ENCODE measurements around the gene ABLIM1.
"Not testable (repeated sequence)": the region's sequence is repeated elsewhere in the genome, so short reads cannot be mapped to it uniquely, and the experiment has no call there.

The ABLIM1 gene

DNA sequence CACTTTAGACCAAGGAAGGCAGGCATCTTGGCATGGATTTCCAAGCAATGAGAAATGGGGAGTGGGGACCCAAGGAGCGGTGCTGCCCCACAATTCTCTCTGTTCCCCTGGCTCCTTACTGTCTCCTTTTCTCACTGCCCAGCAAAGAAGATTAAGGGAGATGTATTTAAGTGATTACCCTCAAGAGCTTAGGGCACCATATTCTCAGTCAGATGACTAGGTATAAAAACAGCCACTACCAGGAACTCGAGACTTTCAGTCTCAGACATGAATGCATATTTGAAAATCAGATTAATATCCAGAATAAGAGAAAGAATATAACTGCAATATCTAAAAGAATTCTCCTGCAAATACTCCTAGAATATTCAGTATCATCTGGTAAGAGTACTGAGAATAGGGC lies at the start of gene ABLIM1:
TSS of gene ABLIM1 (minus strand) at position 101 of the 400 bp plus-strand sequence. CDS start at position 26, 75 bp downstream.
- DNase-seq (ENCODE audit: extremely low read depth, low read depth) = no peak
- TF ChIP-seq, protein P1, sequence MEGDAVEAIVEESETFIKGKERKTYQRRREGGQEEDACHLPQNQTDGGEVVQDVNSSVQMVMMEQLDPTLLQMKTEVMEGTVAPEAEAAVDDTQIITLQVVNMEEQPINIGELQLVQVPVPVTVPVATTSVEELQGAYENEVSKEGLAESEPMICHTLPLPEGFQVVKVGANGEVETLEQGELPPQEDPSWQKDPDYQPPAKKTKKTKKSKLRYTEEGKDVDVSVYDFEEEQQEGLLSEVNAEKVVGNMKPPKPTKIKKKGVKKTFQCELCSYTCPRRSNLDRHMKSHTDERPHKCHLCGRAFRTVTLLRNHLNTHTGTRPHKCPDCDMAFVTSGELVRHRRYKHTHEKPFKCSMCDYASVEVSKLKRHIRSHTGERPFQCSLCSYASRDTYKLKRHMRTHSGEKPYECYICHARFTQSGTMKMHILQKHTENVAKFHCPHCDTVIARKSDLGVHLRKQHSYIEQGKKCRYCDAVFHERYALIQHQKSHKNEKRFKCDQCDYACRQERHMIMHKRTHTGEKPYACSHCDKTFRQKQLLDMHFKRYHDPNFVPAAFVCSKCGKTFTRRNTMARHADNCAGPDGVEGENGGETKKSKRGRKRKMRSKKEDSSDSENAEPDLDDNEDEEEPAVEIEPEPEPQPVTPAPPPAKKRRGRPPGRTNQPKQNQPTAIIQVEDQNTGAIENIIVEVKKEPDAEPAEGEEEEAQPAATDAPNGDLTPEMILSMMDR (IDR thresholded peaks at IDR 0.05; ENCODE audit: low read depth, low read length) = no peak

DNA sequence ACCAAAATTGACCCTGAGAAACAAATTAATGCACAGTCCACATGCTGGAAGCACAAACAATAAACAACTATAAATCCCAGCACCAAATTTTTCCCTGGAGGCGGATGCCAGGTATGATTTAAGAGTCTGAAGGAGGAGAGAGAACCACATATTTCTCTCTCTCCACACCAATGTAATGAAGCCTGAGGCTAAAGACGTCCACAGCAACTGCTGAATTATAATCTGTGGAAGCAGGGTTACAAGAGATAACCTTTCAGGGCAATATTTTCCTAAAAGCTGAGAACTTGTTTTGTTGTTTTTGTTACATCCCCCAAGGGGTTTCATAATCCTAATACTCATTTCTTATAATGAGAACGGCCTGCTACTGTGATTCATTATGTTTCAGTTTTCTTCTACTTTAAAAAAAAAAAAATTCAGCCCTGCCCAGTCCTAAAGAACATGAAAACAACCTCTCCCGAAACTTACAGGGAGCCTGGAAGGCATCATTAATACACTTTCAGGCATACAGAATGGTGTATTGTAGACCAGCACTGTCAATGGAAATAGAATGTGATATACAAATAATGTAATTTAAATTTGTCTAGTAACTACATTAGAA lies 48.5 kb upstream of the ABLIM1 start:
- TF ChIP-seq, protein P1 (IDR thresholded peaks at IDR 0.05; ENCODE audit: low read depth, low read length) = no peak
- DNase-seq (ENCODE audit: extremely low read depth, low read depth) = no peak

DNA sequence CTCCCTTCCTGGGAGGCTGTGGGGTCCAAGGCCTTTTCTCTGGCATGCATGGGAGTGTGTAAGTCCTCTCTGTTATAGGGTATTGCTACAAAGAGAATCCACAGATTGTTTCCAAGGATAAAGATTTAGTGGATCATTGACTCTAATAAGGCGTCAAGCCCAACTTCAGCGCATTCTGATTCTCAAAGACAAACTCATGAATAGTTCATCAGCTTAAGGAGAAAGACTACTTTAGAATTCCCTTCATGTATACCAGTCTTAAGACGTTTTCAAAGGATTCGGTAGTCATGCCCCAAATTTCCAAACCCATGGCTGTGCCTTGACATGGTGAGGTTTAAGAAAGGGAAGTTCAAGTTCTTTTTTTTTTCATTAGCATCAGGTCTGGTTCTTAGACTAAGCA lies 46.6 kb upstream of the ABLIM1 start:
- TF ChIP-seq, protein P1 (IDR thresholded peaks at IDR 0.05; ENCODE audit: low read depth, low read length) = no peak
- no peak for DNase-seq (ENCODE audit: extremely low read depth, low read depth)

DNA sequence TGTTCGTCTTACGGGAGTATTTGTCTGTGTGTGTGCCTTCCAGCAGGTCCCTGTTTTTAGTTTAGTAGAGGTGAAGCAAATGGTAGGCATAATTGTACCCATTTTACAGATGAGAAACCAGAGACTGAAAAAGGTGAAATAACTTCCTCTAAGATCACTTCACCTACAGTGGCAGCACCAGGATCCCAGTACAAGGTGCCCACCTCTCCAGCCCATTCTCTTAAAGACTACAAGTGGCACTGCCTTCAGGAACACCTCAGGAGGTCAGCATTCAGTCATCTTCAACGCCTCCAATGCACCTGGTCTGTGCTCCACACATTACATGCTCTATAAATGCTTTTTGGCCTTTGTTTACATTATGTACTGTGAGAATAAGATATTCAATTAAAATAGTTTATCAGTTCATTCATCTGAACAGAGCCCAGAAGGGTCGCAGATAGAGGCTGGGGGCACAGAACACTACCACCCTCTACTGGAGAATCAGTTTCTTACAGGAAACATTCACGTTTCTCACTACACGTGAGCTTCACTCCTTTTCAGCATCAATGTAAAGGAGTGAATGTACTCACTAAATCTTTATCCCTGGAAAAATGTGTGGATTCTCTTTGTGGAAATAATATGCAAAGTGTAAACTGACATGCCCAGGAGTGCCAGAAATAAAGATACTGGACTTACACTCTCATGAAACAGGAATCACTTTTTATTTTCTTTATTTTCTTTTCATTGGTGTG lies 45.5 kb upstream of the ABLIM1 start:
- TF ChIP-seq, protein P1 (IDR thresholded peaks at IDR 0.05; ENCODE audit: low read depth, low read length) = peak; percentile 70
- no peak for DNase-seq (ENCODE audit: extremely low read depth, low read depth)

DNA sequence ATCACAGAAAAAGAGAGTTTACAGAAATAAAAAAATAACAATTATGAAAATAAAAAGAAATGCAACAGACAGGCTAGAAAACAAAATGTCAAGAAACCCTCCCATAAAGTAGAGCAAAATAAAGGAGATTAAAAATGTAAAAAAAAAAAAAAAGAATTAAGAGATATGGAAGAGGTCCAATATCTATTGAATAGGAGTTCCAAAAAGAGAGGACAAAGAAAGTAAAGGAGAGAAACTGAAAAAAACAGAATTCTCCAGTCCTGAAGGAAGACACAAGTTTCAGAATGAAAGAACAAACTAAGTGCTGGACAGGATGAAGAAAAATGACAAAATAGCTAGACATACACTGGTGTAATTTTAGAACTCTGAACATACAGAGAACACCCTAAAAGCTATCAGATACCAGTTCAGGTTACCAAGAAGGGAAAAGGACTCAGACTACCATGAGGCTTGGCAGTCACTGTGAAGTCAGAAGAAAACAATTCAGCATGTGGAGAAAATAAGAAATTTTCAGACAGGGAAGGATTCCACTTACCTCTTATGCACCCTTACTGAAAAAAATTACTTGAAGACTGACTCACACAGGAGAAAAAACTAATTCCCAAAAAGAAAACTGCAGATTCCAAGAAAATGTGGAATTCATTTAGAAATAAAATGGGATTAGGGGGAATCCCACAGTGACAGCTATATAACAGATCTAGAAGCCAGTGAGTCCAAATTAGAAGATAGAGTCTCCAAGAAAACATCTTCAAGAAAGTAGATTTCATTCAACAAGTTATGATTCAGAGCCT lies 40.4 kb upstream of the ABLIM1 start:
- no peak for DNase-seq (ENCODE audit: extremely low read depth, low read depth)
- TF ChIP-seq, protein P1 (IDR thresholded peaks at IDR 0.05; ENCODE audit: low read depth, low read length) = no peak

DNA sequence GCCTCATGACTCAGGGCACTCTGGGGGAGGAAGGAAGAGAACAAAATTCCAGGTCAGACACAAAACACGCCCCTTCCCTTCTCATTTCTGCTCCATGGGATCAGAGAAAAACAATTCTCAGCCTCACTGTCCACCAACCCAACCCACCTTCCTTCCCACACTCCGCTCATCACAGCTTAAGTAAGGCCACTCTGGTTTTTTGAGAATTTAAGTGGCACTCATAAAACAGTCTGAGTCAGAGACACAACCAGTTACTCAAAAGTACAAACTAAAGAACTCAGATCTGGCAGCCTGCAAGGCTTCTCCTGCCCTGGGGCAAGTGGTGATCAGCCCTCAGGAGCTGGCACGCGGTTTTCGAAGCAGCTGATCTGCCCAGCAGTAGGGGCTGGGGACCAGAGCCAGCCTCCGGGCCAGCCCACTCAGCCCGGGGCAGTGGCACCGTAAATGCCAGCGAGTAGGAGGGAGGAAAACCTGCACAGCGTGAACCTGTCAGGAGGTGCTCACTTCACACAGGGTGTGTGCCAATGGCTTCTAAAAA lies 39.1 kb upstream of the ABLIM1 start:
- DNase-seq (ENCODE audit: extremely low read depth, low read depth) = no peak
- TF ChIP-seq, protein P1 (IDR thresholded peaks at IDR 0.05; ENCODE audit: low read depth, low read length) = no peak

DNA sequence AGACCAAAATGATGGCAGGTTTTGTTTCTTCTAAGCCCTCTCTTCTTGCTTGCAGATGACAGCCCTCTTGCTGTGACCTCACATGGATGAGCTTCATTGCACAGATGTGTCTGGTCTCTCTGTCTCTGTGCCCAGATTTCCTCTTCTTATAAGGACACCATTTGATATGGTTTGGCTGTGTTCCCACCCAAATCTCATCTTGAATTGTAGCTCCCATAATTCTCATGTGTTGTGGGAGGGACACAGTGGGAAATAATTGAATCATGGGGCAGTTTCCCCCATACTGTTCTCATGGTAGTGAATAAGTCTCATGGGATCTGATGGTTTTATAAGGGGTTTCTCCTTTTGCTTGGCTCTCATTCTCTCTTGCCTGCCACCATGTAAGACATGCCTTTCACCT lies 38.2 kb upstream of the ABLIM1 start:
- not testable (repeated sequence) for DNase-seq (ENCODE audit: extremely low read depth, low read depth)

All from AG09319 (cell line).